ENCODE data around the gene ZNF385C. TPM values are rescaled to one million over a fixed set of nuclear protein-coding genes. Genes with fewer than 3 reads are reported as not detected.

ZNF385C gene
- total and polyA plus RNA-seq, 2 of the 13 experiments (the other 11 are each of a cell fraction or from before 2014, with no cell fraction given) = 2.3 to 6.1 TPM

DNA sequence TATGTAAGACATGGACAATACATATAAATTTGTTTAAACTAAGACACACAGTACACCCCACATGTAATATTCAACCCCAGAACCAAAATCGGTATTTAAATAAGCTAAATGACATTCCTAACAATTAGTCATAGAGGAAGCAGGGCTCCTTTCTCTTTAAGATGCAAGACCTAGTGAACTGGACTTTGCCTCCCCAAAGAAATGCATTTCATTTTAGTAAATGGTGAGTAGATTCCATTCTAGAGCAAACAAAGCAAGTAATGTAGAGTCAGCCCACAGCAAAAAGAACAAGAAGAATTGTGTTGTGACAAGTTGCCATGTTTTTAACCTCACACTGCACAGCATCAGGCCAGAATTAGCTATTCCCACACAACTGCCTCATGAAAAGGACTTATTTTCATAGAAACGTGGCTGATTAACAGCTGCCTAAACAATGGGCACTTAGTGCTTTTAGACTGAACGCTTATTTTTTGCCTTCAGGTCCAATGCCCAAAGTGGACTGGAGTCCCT is 95.4 kb downstream of the ZNF385C start (continued):
- TF ChIP-seq, protein P1, sequence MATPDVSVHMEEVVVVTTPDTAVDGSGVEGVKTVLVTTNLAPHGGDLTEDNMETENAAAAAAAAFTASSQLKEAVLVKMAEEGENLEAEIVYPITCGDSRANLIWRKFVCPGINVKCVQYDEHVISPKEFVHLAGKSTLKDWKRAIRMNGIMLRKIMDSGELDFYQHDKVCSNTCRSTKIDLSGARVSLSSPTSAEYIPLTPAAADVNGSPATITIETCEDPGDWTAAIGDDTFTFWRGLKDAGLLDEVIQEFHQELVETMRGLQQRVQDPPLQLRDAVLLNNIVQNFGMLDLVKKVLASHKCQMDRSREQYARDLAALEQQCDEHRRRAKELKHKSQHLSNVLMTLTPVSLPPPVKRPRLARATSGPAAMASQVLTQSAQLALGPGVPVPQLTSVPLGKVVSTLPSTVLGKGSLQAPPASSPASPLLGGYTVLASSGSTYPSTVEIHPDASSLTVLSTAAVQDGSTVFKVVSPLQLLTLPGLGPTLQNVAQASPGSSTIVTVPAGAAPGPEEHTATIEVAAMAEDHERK (CRISPR knock-in tag; IDR thresholded peaks at IDR 0.05; ENCODE audit: low read depth) = no peak
- TF ChIP-seq NFKBIZ (CRISPR knock-in tag; IDR thresholded peaks at IDR 0.05) (no peak), ZNF788 (CRISPR knock-in tag; IDR thresholded peaks at IDR 0.05; ENCODE audit: borderline replicate concordance) (no peak), ZNF546 (CRISPR knock-in tag; conservative IDR thresholded peaks at IDR 0.05) (no peak), ZFP82 (CRISPR knock-in tag; IDR thresholded peaks at IDR 0.05; ENCODE audit: borderline replicate concordance) (no peak), SNAI1 (CRISPR knock-in tag; IDR thresholded peaks at IDR 0.05; ENCODE audit: borderline replicate concordance) (no peak), KLF6 (CRISPR knock-in tag; IDR thresholded peaks at IDR 0.05) (no peak), SUZ12 (IDR thresholded peaks at IDR 0.05; ENCODE audit: low read depth, low read length) (no peak), EEA1 (CRISPR knock-in tag; IDR thresholded peaks at IDR 0.05; ENCODE audit: borderline replicate concordance) (no peak), ZNF564 (CRISPR knock-in tag; IDR thresholded peaks at IDR 0.05) (no peak), ZNF205 (CRISPR knock-in tag; IDR thresholded peaks at IDR 0.05) (no peak; the same call in 1 of the 2 replicates), ZFP36L1 (CRISPR knock-in tag; IDR thresholded peaks at IDR 0.05) (0 out of 2 replicates have a peak, but pooled peaks have one; percentile 29), NFE2 (CRISPR knock-in tag; IDR thresholded peaks at IDR 0.05) (no peak), FOSL1 (CRISPR knock-in tag; IDR thresholded peaks at IDR 0.05; ENCODE audit: borderline replicate concordance) (peak; percentile 18; the same call in 1 of the 2 replicates), ZNF749 (CRISPR knock-in tag; IDR thresholded peaks at IDR 0.05; ENCODE audit: borderline replicate concordance) (no peak), HMGXB4 (CRISPR knock-in tag; IDR thresholded peaks at IDR 0.05; ENCODE audit: borderline replicate concordance in 1 of 2, low read depth in 1 of 2) (no peak; a peak in 1 of 4 replicates), STAT6 (CRISPR knock-in tag; IDR thresholded peaks at IDR 0.05; ENCODE audit: borderline replicate concordance) (no peak), ZNF530 (CRISPR knock-in tag; IDR thresholded peaks at IDR 0.05; ENCODE audit: low read depth) (no peak), SOX5 (CRISPR knock-in tag; IDR thresholded peaks at IDR 0.05; ENCODE audit: borderline replicate concordance) (peak; percentile 75; the same call in 1 of the 2 replicates), MTF1 (CRISPR knock-in tag; IDR thresholded peaks at IDR 0.05) (no peak), MBD4 (IDR thresholded peaks at IDR 0.05; ENCODE audit: borderline replicate concordance, low read length) (0 out of 2 replicates have a peak, but pooled peaks have one; percentile 49), TCF7L2 (IDR thresholded peaks at IDR 0.05; ENCODE audit: low read depth, low read length) (no peak), DMTF1 (CRISPR knock-in tag; IDR thresholded peaks at IDR 0.05) (no peak)
